ENCODE measurements around the gene B3GNT5. TPM values are rescaled to one million over a fixed set of nuclear protein-coding genes. Genes with fewer than 3 reads are reported as not detected.

B3GNT5 gene
- total and polyA plus RNA-seq, 9 of the 15 experiments (the other 6 are each of a cell fraction or from before 2014, with no cell fraction given) = 8.8 to 23.8 (median 14.4) TPM

DNA sequence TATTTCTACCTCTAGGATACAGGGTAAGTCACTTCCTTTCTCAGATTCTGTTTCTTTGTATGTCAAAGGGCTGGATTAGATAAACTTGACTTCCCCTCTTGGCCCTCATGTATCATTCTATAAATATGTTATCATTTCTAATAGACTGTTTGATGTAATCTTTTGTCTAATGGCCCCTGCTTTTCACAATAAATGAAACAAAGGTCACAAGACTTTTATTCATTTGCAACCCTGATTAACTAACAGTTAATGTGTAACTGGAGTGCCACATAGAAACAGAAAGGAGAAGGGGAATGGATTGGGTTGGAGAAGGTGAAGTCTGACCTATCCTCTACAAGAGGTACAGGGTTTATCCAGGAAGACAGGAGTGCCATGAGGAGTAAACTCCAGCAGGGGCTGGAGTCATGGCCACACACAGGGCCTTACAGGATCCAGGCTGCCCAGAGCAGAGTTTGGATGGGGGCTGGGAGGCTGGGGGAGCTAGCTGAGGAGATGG is 8.0 kb upstream of the B3GNT5 start:
- FAIRE-seq (no peak), DNase-seq (ENCODE audit: extremely low read depth in 1 of 4, low spot score in 3 of 4) (no peak), ATAC-seq (peak; percentile 47; the same call in 1 of the 3 replicates)
- intact Hi-C loops (cut with micrococcal nuclease) = no loop called here
- Histone ChIP-seq H3K9me1 (ENCODE audit: control insufficient read depth, insufficient read depth, low read length) (no peaks in the 10 kb centered on the region), H3K4me1 (replicated peaks in 1 of 2; ENCODE audit: control insufficient read depth in 2 of 2, insufficient read depth in 2 of 2, low read length in 2 of 2) (no peaks in the 10 kb centered on the region; a peak in 1 of 5 replicates), H3K4me2 (ENCODE audit: insufficient read depth, low read length) (no peak overlapping the region), H3K27ac (ENCODE audit: extremely low read depth, low read depth, low read length) (no peak overlapping the region), H4K20me1 (replicated peaks; ENCODE audit: control insufficient read depth, insufficient read depth, low read length) (no peaks in the 10 kb centered on the region), H2AFZ (ENCODE audit: low read depth, low read length) (no peak overlapping the region), H3K79me2 (ENCODE audit: control insufficient read depth, insufficient read depth, low read length) (no peaks in the 10 kb centered on the region), H3K9me3 (replicated peaks; ENCODE audit: control insufficient read depth, insufficient read depth, low read depth, low read length) (peaks cover 8% of the 10 kb centered on the region), H3K9ac (ENCODE audit: insufficient read depth in 1 of 2, low read depth in 2 of 2, low read length in 2 of 2) (no peak overlapping the region), H3K27me3 (ENCODE audit: control insufficient read depth in 2 of 2, insufficient read depth in 2 of 2, low read length in 2 of 2) (no peaks in the 10 kb centered on the region; a peak in 1 of 5 replicates), H3K4me3 (no peak overlapping the region), H3K36me3 (ENCODE audit: control insufficient read depth, insufficient read depth, low read length) (no peaks in the 10 kb centered on the region)
- ChIA-PET CTCF (ENCODE audit: low intra/inter-chr PET ratio) (no interaction called here), POLR2A (no interaction called here)
- in situ Hi-C loops (cut with MboI) = no loop called here
- no TSS peak for BruUV-seq (replicated peaks)
- no peak for TF ChIP-seq ZNF140 (CRISPR knock-in tag; IDR thresholded peaks at IDR 0.05)
- TF ChIP-seq BCOR (IDR thresholded peaks at IDR 0.05) = no peak
- no peak for TF ChIP-seq RBM22 (IDR thresholded peaks at IDR 0.05; ENCODE audit: low read depth, low read length, poor library complexity, severe bottlenecking)
- no peak for TF ChIP-seq PRPF4 (IDR thresholded peaks at IDR 0.05; ENCODE audit: insufficient read depth, low read depth, low read length, poor library complexity, severe bottlenecking)
- TF ChIP-seq, protein P1, sequence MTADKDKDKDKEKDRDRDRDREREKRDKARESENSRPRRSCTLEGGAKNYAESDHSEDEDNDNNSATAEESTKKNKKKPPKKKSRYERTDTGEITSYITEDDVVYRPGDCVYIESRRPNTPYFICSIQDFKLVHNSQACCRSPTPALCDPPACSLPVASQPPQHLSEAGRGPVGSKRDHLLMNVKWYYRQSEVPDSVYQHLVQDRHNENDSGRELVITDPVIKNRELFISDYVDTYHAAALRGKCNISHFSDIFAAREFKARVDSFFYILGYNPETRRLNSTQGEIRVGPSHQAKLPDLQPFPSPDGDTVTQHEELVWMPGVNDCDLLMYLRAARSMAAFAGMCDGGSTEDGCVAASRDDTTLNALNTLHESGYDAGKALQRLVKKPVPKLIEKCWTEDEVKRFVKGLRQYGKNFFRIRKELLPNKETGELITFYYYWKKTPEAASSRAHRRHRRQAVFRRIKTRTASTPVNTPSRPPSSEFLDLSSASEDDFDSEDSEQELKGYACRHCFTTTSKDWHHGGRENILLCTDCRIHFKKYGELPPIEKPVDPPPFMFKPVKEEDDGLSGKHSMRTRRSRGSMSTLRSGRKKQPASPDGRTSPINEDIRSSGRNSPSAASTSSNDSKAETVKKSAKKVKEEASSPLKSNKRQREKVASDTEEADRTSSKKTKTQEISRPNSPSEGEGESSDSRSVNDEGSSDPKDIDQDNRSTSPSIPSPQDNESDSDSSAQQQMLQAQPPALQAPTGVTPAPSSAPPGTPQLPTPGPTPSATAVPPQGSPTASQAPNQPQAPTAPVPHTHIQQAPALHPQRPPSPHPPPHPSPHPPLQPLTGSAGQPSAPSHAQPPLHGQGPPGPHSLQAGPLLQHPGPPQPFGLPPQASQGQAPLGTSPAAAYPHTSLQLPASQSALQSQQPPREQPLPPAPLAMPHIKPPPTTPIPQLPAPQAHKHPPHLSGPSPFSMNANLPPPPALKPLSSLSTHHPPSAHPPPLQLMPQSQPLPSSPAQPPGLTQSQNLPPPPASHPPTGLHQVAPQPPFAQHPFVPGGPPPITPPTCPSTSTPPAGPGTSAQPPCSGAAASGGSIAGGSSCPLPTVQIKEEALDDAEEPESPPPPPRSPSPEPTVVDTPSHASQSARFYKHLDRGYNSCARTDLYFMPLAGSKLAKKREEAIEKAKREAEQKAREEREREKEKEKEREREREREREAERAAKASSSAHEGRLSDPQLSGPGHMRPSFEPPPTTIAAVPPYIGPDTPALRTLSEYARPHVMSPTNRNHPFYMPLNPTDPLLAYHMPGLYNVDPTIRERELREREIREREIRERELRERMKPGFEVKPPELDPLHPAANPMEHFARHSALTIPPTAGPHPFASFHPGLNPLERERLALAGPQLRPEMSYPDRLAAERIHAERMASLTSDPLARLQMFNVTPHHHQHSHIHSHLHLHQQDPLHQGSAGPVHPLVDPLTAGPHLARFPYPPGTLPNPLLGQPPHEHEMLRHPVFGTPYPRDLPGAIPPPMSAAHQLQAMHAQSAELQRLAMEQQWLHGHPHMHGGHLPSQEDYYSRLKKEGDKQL (CRISPR knock-in tag; IDR thresholded peaks at IDR 0.05; ENCODE audit: borderline replicate concordance) = no peak
- no peak for TF ChIP-seq THRAP3 (IDR thresholded peaks at IDR 0.05; ENCODE audit: borderline replicate concordance)
- no peak for TF ChIP-seq ZNF561 (CRISPR knock-in tag; conservative IDR thresholded peaks at IDR 0.05)
- TF ChIP-seq, protein P2, sequence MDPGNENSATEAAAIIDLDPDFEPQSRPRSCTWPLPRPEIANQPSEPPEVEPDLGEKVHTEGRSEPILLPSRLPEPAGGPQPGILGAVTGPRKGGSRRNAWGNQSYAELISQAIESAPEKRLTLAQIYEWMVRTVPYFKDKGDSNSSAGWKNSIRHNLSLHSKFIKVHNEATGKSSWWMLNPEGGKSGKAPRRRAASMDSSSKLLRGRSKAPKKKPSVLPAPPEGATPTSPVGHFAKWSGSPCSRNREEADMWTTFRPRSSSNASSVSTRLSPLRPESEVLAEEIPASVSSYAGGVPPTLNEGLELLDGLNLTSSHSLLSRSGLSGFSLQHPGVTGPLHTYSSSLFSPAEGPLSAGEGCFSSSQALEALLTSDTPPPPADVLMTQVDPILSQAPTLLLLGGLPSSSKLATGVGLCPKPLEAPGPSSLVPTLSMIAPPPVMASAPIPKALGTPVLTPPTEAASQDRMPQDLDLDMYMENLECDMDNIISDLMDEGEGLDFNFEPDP (CRISPR knock-in tag; IDR thresholded peaks at IDR 0.05) = no peak
- TF ChIP-seq CHD4 (IDR thresholded peaks at IDR 0.05; ENCODE audit: insufficient read depth, insufficient replicate concordance, low read depth, low read length, poor library complexity, severe bottlenecking) = no peak
- no peak for TF ChIP-seq ZNF696 (CRISPR knock-in tag; conservative IDR thresholded peaks at IDR 0.05)
- TF ChIP-seq RBM14 (IDR thresholded peaks at IDR 0.05; ENCODE audit: borderline replicate concordance, insufficient read depth, low read depth, low read length) = no peak
- no peak for TF ChIP-seq ETV6 (IDR thresholded peaks at IDR 0.05; ENCODE audit: borderline replicate concordance in 1 of 2, low read depth in 2 of 2, low read length in 1 of 2)
- no peak for TF ChIP-seq ETV6 (CRISPR knock-in tag; IDR thresholded peaks at IDR 0.05; ENCODE audit: borderline replicate concordance)
- TF ChIP-seq HDGF (IDR thresholded peaks at IDR 0.05) = no peak
- TF ChIP-seq TAF1 (IDR thresholded peaks at IDR 0.05; ENCODE audit: control insufficient read depth, extremely low read depth, insufficient read depth, low read length, severe bottlenecking) = no peak
- TF ChIP-seq ADNP (tag; IDR thresholded peaks at IDR 0.05) = no peak
- no peak for TF ChIP-seq POLR3G (IDR thresholded peaks at IDR 0.05; ENCODE audit: extremely low read depth, insufficient read length, insufficient replicate concordance)
